ELF-1 (cell line): ENCODE data around the gene RPS6KA5.
"Not testable (repeated sequence)": the region's sequence is repeated elsewhere in the genome, so short reads cannot be mapped to it uniquely, and the experiment has no call there.

Experiments
- DNase-seq: peaks from one replicate; pipeline ENCODE4 v3.0.0-alpha.2; 2016; ENCODE audit warnings: low read depth, low spot score

RPS6KA5 gene

GRCh38 chr14:90940318-90940962, 120.0 kb downstream of the RPS6KA5 start:
- no peak for DNase-seq

GRCh38 chr14:90939252-90939795, 121.1 kb downstream of the RPS6KA5 start:
- DNase-seq = not testable (repeated sequence)

- no peak for DNase-seq
These were observed 121.8 kb downstream of the RPS6KA5 start for GRCh38 chr14:90938615-90939014.

GRCh38 chr14:90936757-90937440, 123.5 kb downstream of the RPS6KA5 start:
- no peak for DNase-seq

GRCh38 chr14:90924621-90925340, 135.7 kb downstream of the RPS6KA5 start:
- DNase-seq = no peak

GRCh38 chr14:90922141-90922540, 138.3 kb downstream of the RPS6KA5 start:
- DNase-seq = no peak

- no peak for DNase-seq
These were observed 149.3 kb downstream of the RPS6KA5 start for GRCh38 chr14:90911121-90911520.

- no peak for DNase-seq
These were observed 153.3 kb downstream of the RPS6KA5 start for GRCh38 chr14:90907178-90907577.

- DNase-seq = no peak
These were observed 154.9 kb downstream of the RPS6KA5 start for GRCh38 chr14:90905531-90905930.

GRCh38 chr14:90903101-90903500, 157.3 kb downstream of the RPS6KA5 start:
- peak; percentile 41 for DNase-seq

GRCh38 chr14:90900476-90901083, 159.9 kb downstream of the RPS6KA5 start:
- no peak for DNase-seq

GRCh38 chr14:90897022-90897421, 163.4 kb downstream of the RPS6KA5 start:
- DNase-seq = no peak

- DNase-seq = no peak
These were observed 166.2 kb downstream of the RPS6KA5 start for GRCh38 chr14:90894241-90894640.

- DNase-seq = no peak
These were observed 166.9 kb downstream of the RPS6KA5 start for GRCh38 chr14:90893510-90893909.

- no peak for DNase-seq
These were observed 167.5 kb downstream of the RPS6KA5 start for GRCh38 chr14:90892970-90893369.

GRCh38 chr14:90891326-90891725, 169.1 kb downstream of the RPS6KA5 start:
- no peak for DNase-seq

- DNase-seq = no peak
These were observed 170.0 kb downstream of the RPS6KA5 start for GRCh38 chr14:90890322-90891020.

- no peak for DNase-seq
These were observed 174.1 kb downstream of the RPS6KA5 start for GRCh38 chr14:90886297-90886815.

- no peak for DNase-seq
These were observed 176.7 kb downstream of the RPS6KA5 start for GRCh38 chr14:90883782-90884181.

GRCh38 chr14:90883197-90883596, 177.2 kb downstream of the RPS6KA5 start:
- no peak for DNase-seq

- no peak for DNase-seq
These were observed 180.2 kb downstream of the RPS6KA5 start for GRCh38 chr14:90880282-90880681.
